ENCODE measurements around the gene MXRA7.

- TF ChIP-seq CTCF (conservative IDR thresholded peaks at IDR 0.05; ENCODE audit: low read length) (no peak), EZH2phosphoT487 (IDR thresholded peaks at IDR 0.05; ENCODE audit: borderline replicate concordance, low read depth, low read length) (no peak)
Observed at GRCh38 chr17:76742958-76743357, 32.2 kb upstream of the MXRA7 start.

Data from OCI-LY7 (cell line).